CD4-positive, alpha-beta T cell (primary cell): ENCODE measurements around the gene HOMER1. TPM values are rescaled to one million over a fixed set of nuclear protein-coding genes. Genes with fewer than 3 reads are reported as not detected.
"Not testable (repeated sequence)": the region's sequence is repeated elsewhere in the genome, so short reads cannot be mapped to it uniquely, and the experiment has no call there.

Source experiments
- ATAC-seq: fragments of 200-7000 bp; cut with Tn5 transposase; one replicate; pipeline ENCODE4 v1.10.0; 2022; ENCODE audit warnings: mild to moderate bottlenecking; ENCODE audit not compliant: poor library complexity
- CTCF ChIA-PET: fragments of 350-600 bp; sonication (Branson Sonifier 250); formaldehyde crosslinking; loops from one replicate; lab custom pipeline; 2021; ENCODE audit warnings: antibody characterized with exemption, inconsistent platforms; lab: Charles Lee
- POLR2A ChIA-PET: fragments of 350-600 bp; sonication (Branson Sonifier 250); formaldehyde crosslinking; loops from one replicate; lab custom pipeline; 2021; ENCODE audit warnings: antibody characterized with exemption, inconsistent platforms; lab: Charles Lee
- DNase-seq, 14 experiments: peaks; one replicate each; pipeline ENCODE4 v3.0.0-alpha.2; 2013 to 2020; ENCODE audit warnings: mixed read lengths in 2 of 14
- H3K27ac ChIP-seq, 2 donors: one replicate each; pipeline versions ENCODE4 v1.5.1 to v1.7.0; 2013; ENCODE audit warnings: low read length in 2 of 2, low read depth in 1 of 2, mild to moderate bottlenecking in 1 of 2
- H3K27me3 ChIP-seq, 2 experiments: 1 replicate in 1 of 2; 2 replicates in 1 of 2; pipeline versions ENCODE4 v1.6.1 to v1.7.0; 2013; ENCODE audit warnings: low read length in 2 of 2, control low read depth in 1 of 2, mild to moderate bottlenecking in 1 of 2, moderate library complexity in 1 of 2; ENCODE audit not compliant: insufficient read depth in 2 of 2, control insufficient read depth in 1 of 2
- H3K36me3 ChIP-seq: one replicate; pipeline ENCODE4 v1.6.1; 2013; ENCODE audit warnings: low read length, control low read depth; ENCODE audit not compliant: insufficient read depth
- H3K4me1 ChIP-seq: one replicate; pipeline ENCODE4 v1.6.1; 2013; ENCODE audit warnings: low read length, control low read depth; ENCODE audit not compliant: insufficient read depth
- H3K4me3 ChIP-seq: one replicate; pipeline ENCODE4 v1.5.1; 2013; ENCODE audit warnings: mild to moderate bottlenecking, low read length, moderate library complexity
- H3K9me3 ChIP-seq, 2 experiments: 1 replicate in 1 of 2; 2 replicates in 1 of 2; pipeline versions ENCODE4 v1.6.1 to v1.7.0; 2013; ENCODE audit warnings: low read length in 2 of 2, mild to moderate bottlenecking in 2 of 2, control low read depth in 1 of 2, moderate library complexity in 1 of 2; ENCODE audit not compliant: control insufficient read depth in 1 of 2, insufficient read depth in 1 of 2
- H3K27ac Mint-ChIP-seq: one replicate; pipeline ENCODE4 v1.8.0; 2020; ENCODE audit warnings: mixed read lengths
- H3K27me3 Mint-ChIP-seq: one replicate; pipeline ENCODE4 v1.8.0; 2021; ENCODE audit warnings: mixed read lengths
- H3K36me3 Mint-ChIP-seq: one replicate; pipeline ENCODE4 v1.8.0; 2021; ENCODE audit warnings: low read depth, mixed read lengths
- H3K4me1 Mint-ChIP-seq: one replicate; pipeline ENCODE4 v1.8.0; 2021; ENCODE audit warnings: low read depth, mixed read lengths
- H3K4me3 Mint-ChIP-seq: one replicate; pipeline ENCODE4 v1.8.0; 2020; ENCODE audit warnings: mild to moderate bottlenecking, mixed read lengths
- H3K9me3 Mint-ChIP-seq: one replicate; pipeline ENCODE4 v1.8.0; 2020; ENCODE audit warnings: mixed read lengths
- intact Hi-C, 2 experiments: fragments of 100-400 bp; cut with DNase I in 1 of 2; cut with micrococcal nuclease in 1 of 2; formaldehyde crosslinking; loops; one replicate each; pipeline versions ENCODE4 v1.15.1 to v1.9.0; 2023 to 2025; cut with DNase I, micrococcal nuclease
- total RNA-seq, 174 experiments: library from RNA in 2 of 174; stranded (reverse) in 2 of 174; gene quantifications; one replicate each; pipeline ENCODE4 v1.2.3 and lab custom pipeline; 2021 to 2026
- TF ChIP-seq, protein P1 (sequence below): fragments of 200-600 bp; IDR thresholded peaks from one replicate; pipeline ENCODE4 v1.8.0; 2022; ENCODE audit warnings: antibody characterized with exemption, mild to moderate bottlenecking

The HOMER1 gene
- total RNA-seq, 2 experiments from 2014 or later = 2.1 TPM

DNA sequence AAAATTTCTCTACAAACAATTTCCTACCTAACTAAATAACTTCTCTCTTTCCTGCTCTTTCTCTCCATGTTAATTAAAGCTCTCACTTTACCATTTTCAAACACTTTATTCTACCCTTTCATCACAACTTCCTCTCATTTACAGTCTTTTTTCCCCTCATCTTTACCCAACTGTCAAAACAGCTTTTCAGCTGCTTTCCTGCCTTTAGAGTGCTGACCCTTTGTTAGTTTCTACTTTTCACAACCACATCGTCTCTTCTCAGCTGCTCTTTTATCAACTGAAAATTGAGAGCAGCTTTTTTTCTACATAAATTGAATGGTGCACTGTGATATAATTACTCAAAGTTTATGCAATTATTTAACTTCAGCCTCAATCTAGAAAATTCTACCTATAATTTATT is 3.1 kb upstream of the HOMER1 start:
- peaks cover 19% of the 10 kb centered on the region for H3K4me1 ChIP-seq
- H3K9me3 ChIP-seq = no peaks in the 10 kb centered on the region
- H3K9me3 Mint-ChIP-seq = no peaks in the 10 kb centered on the region
- no peaks in the 10 kb centered on the region for H3K36me3 ChIP-seq
- peaks cover 31% of the 10 kb centered on the region for H3K4me1 Mint-ChIP-seq
- ATAC-seq (no peak), DNase-seq (no peak)
- peaks cover 7% of the 10 kb centered on the region for H3K36me3 Mint-ChIP-seq
- H3K27me3 Mint-ChIP-seq = peaks cover 18% of the 10 kb centered on the region
- TF ChIP-seq, protein P1, sequence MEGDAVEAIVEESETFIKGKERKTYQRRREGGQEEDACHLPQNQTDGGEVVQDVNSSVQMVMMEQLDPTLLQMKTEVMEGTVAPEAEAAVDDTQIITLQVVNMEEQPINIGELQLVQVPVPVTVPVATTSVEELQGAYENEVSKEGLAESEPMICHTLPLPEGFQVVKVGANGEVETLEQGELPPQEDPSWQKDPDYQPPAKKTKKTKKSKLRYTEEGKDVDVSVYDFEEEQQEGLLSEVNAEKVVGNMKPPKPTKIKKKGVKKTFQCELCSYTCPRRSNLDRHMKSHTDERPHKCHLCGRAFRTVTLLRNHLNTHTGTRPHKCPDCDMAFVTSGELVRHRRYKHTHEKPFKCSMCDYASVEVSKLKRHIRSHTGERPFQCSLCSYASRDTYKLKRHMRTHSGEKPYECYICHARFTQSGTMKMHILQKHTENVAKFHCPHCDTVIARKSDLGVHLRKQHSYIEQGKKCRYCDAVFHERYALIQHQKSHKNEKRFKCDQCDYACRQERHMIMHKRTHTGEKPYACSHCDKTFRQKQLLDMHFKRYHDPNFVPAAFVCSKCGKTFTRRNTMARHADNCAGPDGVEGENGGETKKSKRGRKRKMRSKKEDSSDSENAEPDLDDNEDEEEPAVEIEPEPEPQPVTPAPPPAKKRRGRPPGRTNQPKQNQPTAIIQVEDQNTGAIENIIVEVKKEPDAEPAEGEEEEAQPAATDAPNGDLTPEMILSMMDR = no peak
- intact Hi-C loops = loop anchor here in 1 of 2 experiments (5.0 to 10.0 kb wide), 5 partner anchors 468 to 1788 kb away; partner anchors contain the start of genes AP3B1, ZCCHC9 and ZFYVE16
- peak overlapping the region; percentile 36 for H3K4me3 Mint-ChIP-seq
- peaks cover 5 to 15% of the 10 kb centered on the region in 2 experiments for H3K27me3 ChIP-seq
- ChIA-PET CTCF (interaction anchor here (0.8 kb wide), 1 partner anchor 532 kb away, joined by 3 read pairs; the partner anchor contains the start of gene ARSB), POLR2A (no interaction called here)
- H3K27ac Mint-ChIP-seq = peak overlapping the region; percentile 3
- no peak overlapping the region for H3K4me3 ChIP-seq
- H3K27ac ChIP-seq = no peak overlapping the region

- CTCF ChIA-PET, H3K9me3 ChIP-seq, H3K36me3 ChIP-seq, H3K36me3 Mint-ChIP-seq, H3K27ac Mint-ChIP-seq, POLR2A ChIA-PET, H3K27ac ChIP-seq, H3K4me3 ChIP-seq, DNase-seq, H3K9me3 Mint-ChIP-seq, ATAC-seq, H3K4me3 Mint-ChIP-seq: not testable (repeated sequence)
- peaks cover 25% of the 10 kb centered on the region for H3K27me3 Mint-ChIP-seq
- H3K4me1 Mint-ChIP-seq = peaks cover 38% of the 10 kb centered on the region
- Histone ChIP-seq H3K27me3 (peaks cover 5 to 15% of the 10 kb centered on the region in 2 experiments), H3K4me1 (peaks cover 19% of the 10 kb centered on the region)
- intact Hi-C loops = loop anchor here in 1 of 2 experiments (5.0 to 10.0 kb wide), 5 partner anchors 468 to 1788 kb away; partner anchors contain the start of genes AP3B1, ZCCHC9 and ZFYVE16
Observed at GRCh38 chr5:79516331-79516730, 2.4 kb upstream of the HOMER1 start.

GRCh38 chr5:79514391-79515105 is 614 bp upstream of the HOMER1 start:
- H3K36me3 ChIP-seq = no peaks in the 10 kb centered on the region
- ATAC-seq (peak; percentile 85), DNase-seq (peak; percentile 76 to 97 (median 87))
- Mint-ChIP-seq H3K27ac (peak overlapping the region; percentile 96), H3K27me3 (peaks cover 34% of the 10 kb centered on the region), H3K36me3 (peaks cover 7% of the 10 kb centered on the region), H3K9me3 (no peaks in the 10 kb centered on the region), H3K4me1 (peaks cover 41% of the 10 kb centered on the region), H3K4me3 (peak overlapping the region; percentile 98)
- no peaks in the 10 kb centered on the region for H3K9me3 ChIP-seq
- H3K4me3 ChIP-seq = peak overlapping the region; percentile 79
- intact Hi-C loops = loop anchor here (1.0 to 10.0 kb wide), 10 partner anchors 98 to 1790 kb away; partner anchors contain the start of genes TENT2 (in 2 of the 2), AP3B1 (in 1 of the 2), JMY (in 1 of the 2) and TBCA (in 1 of the 2)
- peaks cover 5 to 15% of the 10 kb centered on the region in 2 experiments for H3K27me3 ChIP-seq
- CTCF ChIA-PET = interaction anchor here (0.6 to 1.0 kb wide), 2 partner anchors 31 to 381 kb away, joined by 3 to 5 read pairs; no protein-coding TSS in a partner anchor
- H3K4me1 ChIP-seq = peaks cover 19% of the 10 kb centered on the region
- POLR2A ChIA-PET = interaction anchor here (0.7 to 3.6 kb wide), 9 partner anchors 10 to 741 kb away, joined by 3 to 19 read pairs (median 3); partner anchors contain the start of genes JMY and SERINC5
- TF ChIP-seq, protein P1 = no peak
- H3K27ac ChIP-seq = peak overlapping the region; percentile 69 to 89
